PC-9 (cell line): ENCODE measurements around the gene OR52A5. TPM values are rescaled to one million over a fixed set of nuclear protein-coding genes. Genes with fewer than 3 reads are reported as not detected.

Experiments
- BruUV-seq: library from RNA; stranded (reverse); fragments of 400-500 nt; replicated peaks from 2 replicates; lab custom pipeline; 2021; lab: Mats Ljungman, UMichigan
- CTCF ChIA-PET: fragments of 300-600 bp; sonication (Branson Sonifier 250); formaldehyde crosslinking; loops from one replicate; lab custom pipeline; 2022; ENCODE audit warnings: antibody characterized with exemption; lab: Charles Lee
- POLR2A ChIA-PET: fragments of 300-600 bp; sonication (Branson Sonifier 250); formaldehyde crosslinking; loops from one replicate; lab custom pipeline; 2022; ENCODE audit warnings: antibody characterized with exemption; ENCODE audit not compliant: unreplicated experiment; lab: Charles Lee
- DNase-seq, 2 experiments: peaks; one replicate each; pipeline versions ENCODE4 v3.0.0 to v3.0.0-alpha.2; 2015 to 2022; ENCODE audit warnings: mixed read lengths in 1 of 2
- H2AFZ ChIP-seq: fragments of 200-600 bp; sonication (generic); 2 replicates; pipeline ENCODE4 v1.8.1; 2017; ENCODE audit warnings: antibody characterized with exemption
- H3F3A ChIP-seq: fragments of 200-600 bp; sonication (generic); 2 replicates; pipeline ENCODE4 v1.8.1; 2017; ENCODE audit warnings: antibody characterized with exemption, mild to moderate bottlenecking, low read depth; ENCODE audit not compliant: insufficient read depth
- H3K27ac ChIP-seq: fragments of 200-600 bp; sonication (generic); 2 replicates; pipeline ENCODE4 v1.6.1; 2016; ENCODE audit warnings: mixed run types
- H3K27me3 ChIP-seq: fragments of 200-600 bp; sonication (generic); 2 replicates; pipeline ENCODE4 v1.6.1; 2016; ENCODE audit warnings: low read depth, mixed run types; ENCODE audit not compliant: insufficient read depth
- H3K36me3 ChIP-seq: fragments of 200-600 bp; sonication (generic); 2 replicates; pipeline ENCODE4 v1.6.1; 2016; ENCODE audit warnings: low read depth, mixed run types
- H3K4me1 ChIP-seq: fragments of 200-600 bp; sonication (generic); replicated peaks from 2 replicates; pipeline ENCODE4 v1.6.1; 2016; ENCODE audit warnings: mixed run types; ENCODE audit not compliant: insufficient read depth
- H3K4me2 ChIP-seq: fragments of 200-600 bp; sonication (generic); 2 replicates; pipeline ENCODE4 v1.6.1; 2017; ENCODE audit warnings: mixed run types
- H3K4me3 ChIP-seq: fragments of 200-600 bp; sonication (generic); 2 replicates; pipeline ENCODE4 v1.6.1; 2016; ENCODE audit warnings: mixed run types
- H3K79me2 ChIP-seq: fragments of 200-600 bp; sonication (generic); 2 replicates; pipeline ENCODE4 v1.6.1; 2017; ENCODE audit warnings: low read depth, mixed run types
- H3K9me2 ChIP-seq: fragments of 200-600 bp; sonication (generic); 2 replicates; pipeline ENCODE4 v1.8.1; 2017; ENCODE audit warnings: mild to moderate bottlenecking; ENCODE audit not compliant: insufficient read depth
- H3K9me3 ChIP-seq: fragments of 200-600 bp; sonication (generic); 2 replicates; pipeline ENCODE4 v1.8.1; 2016; ENCODE audit warnings: low read depth; ENCODE audit not compliant: insufficient read depth
- H4K20me1 ChIP-seq: fragments of 200-600 bp; sonication (generic); 2 replicates; pipeline ENCODE4 v1.8.1; 2017; ENCODE audit not compliant: insufficient read depth
- EZH2 ChIP-seq: fragments of 200-600 bp; sonication (generic); IDR thresholded peaks from 2 replicates; pipeline ENCODE4 v1.8.0; 2017; ENCODE audit warnings: antibody characterized with exemption, low read depth
- intact Hi-C: fragments of 100-400 bp; cut with micrococcal nuclease; formaldehyde crosslinking; loops from one replicate; pipeline ENCODE4 v1.10.0; 2022; ENCODE audit not compliant: unreplicated experiment
- total RNA-seq: library from RNA; stranded (reverse); gene quantifications from 2 replicates; pipeline ENCODE4 v1.2.3, GENCODE V29; 2021
- TF ChIP-seq, protein P1 (sequence below): fragments of 200-600 bp; sonication (generic); conservative IDR thresholded peaks from 2 replicates; pipeline ENCODE4 v1.6.1; 2017; ENCODE audit warnings: mixed run types, antibody characterized with exemption, mild to moderate bottlenecking, moderate library complexity

The OR52A5 gene
- total RNA-seq, 1 experiment from 2014 or later: not detected

DNA sequence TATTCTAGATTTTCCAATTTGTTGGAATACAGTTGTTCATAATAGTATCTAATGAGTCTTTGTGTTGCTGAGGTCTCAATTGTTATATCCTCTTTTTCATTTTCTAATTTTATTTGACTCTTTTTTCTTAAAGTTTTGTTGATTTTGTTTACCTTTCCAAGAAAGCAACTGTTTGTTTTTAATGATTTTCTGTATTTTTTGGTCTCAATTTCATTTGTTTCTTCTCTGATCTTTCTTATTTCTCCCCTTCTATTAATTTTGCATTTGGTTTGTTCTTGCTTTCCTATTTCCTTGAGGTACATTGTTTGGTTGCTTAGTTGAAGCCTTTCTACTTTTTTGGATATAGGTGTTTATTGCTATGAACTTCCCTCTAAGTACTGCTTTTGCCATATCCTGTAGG lies 21.6 kb upstream of the OR52A5 start:
- Histone ChIP-seq H3K79me2 (no peaks in the 10 kb centered on the region), H3K4me3 (no peak overlapping the region), H2AFZ (no peak overlapping the region), H3K9me2 (no peaks in the 10 kb centered on the region), H3K4me2 (no peak overlapping the region), H3K27ac (no peak overlapping the region), H3K4me1 (no peaks in the 10 kb centered on the region), H3K27me3 (no peaks in the 10 kb centered on the region), H3F3A (no peaks in the 10 kb centered on the region), H4K20me1 (no peaks in the 10 kb centered on the region), H3K9me3 (no peaks in the 10 kb centered on the region), H3K36me3 (no peaks in the 10 kb centered on the region)
- CTCF ChIA-PET: no interaction called here
- no peak for TF ChIP-seq EZH2
- TF ChIP-seq, protein P1, sequence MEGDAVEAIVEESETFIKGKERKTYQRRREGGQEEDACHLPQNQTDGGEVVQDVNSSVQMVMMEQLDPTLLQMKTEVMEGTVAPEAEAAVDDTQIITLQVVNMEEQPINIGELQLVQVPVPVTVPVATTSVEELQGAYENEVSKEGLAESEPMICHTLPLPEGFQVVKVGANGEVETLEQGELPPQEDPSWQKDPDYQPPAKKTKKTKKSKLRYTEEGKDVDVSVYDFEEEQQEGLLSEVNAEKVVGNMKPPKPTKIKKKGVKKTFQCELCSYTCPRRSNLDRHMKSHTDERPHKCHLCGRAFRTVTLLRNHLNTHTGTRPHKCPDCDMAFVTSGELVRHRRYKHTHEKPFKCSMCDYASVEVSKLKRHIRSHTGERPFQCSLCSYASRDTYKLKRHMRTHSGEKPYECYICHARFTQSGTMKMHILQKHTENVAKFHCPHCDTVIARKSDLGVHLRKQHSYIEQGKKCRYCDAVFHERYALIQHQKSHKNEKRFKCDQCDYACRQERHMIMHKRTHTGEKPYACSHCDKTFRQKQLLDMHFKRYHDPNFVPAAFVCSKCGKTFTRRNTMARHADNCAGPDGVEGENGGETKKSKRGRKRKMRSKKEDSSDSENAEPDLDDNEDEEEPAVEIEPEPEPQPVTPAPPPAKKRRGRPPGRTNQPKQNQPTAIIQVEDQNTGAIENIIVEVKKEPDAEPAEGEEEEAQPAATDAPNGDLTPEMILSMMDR: no peak
- no peak for DNase-seq
- intact Hi-C loops: no loop called here
- POLR2A ChIA-PET: no interaction called here
- no TSS peak for BruUV-seq

DNA sequence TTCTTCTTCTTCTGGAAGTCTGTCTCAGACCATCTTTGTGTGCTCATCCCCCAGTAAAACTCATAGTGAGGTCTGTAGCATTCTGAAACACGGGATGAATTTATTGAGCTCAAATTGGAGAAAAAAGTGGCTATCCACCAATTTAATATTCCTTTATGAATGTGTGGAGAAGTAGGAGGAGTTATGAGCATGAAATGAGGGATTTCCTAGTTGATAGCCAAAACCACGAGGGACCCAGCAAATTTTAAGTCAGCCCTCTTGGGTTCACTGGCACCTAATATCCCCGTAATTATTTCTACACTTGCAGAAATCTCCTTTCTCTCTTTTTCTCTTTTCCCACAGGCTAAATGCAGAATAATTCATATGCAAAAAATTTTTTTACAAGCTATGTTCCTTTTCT lies 16.5 kb upstream of the OR52A5 start, which contains the start of gene OR52A1:
OR52A1 (minus strand) TSS at position 101 of the 400 bp plus-strand sequence. CDS start 2,388 bp downstream, outside the sequence.
- H4K20me1 ChIP-seq: no peaks in the 10 kb centered on the region
- no TSS peak for BruUV-seq
- no peak for DNase-seq
- H3K27me3 ChIP-seq: no peaks in the 10 kb centered on the region
- no peak within 1 kb of the TSS for H3K4me3 ChIP-seq
- H3K4me1 ChIP-seq: no peaks in the 10 kb centered on the region
- no peaks in the 10 kb centered on the region for H3K9me3 ChIP-seq
- no peaks in the 10 kb centered on the region for H3F3A ChIP-seq
- no peak for TF ChIP-seq EZH2
- TF ChIP-seq, protein P1: no peak
- no peaks in the 10 kb centered on the region for H3K79me2 ChIP-seq
- H3K9me2 ChIP-seq: no peaks in the 10 kb centered on the region
- no peak within 1 kb of the TSS for H3K4me2 ChIP-seq
- ChIA-PET CTCF (no interaction called here), POLR2A (no interaction called here)
- no peaks in the 10 kb centered on the region for H3K36me3 ChIP-seq
- no peak within 1 kb of the TSS for H3K27ac ChIP-seq
- H2AFZ ChIP-seq: no peak within 1 kb of the TSS
- intact Hi-C loops: no loop called here

DNA sequence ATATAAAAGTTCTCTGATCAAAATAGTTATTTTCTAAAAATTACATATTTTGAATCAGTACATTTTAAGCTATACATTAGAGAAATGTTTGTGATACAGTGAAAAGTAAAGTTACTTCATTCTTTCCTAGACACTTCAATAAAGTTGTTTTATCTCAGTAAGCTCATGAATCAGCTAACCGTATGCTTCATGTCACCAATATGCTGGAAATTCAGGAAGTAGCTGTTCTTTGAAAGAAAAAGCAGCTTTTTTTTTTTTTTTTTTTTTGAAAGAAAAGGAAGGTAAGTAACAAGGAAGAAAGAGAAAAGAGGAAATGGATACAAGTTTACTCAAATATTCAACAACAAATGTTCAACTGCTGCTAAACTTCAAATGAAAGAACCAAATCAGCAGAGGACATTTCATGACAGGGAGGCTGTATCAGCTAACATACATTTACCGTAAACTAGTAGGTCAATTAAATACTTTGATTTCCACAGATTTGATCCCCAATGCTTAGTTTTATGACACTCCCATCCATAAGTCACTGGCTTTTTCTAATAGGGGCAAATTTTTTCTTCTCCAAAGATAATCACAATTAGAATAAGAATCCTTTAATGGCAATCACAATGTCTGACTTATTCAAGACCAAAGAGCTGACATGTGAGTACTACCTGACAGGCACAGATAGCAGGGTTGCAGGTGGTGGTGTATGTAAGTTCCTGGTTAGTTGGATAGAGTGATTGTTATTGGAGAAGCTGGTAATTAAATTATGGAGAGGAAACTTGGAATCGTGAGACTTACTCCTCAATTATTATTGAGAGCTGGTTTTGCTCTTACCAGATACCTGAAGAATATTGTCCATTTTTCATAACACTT lies 15.6 kb upstream of the OR52A5 start:
- intact Hi-C loops: no loop called here

More for the DNA sequence above, 15.6 kb upstream of the OR52A5 start:
- no peaks in the 10 kb centered on the region for H3K27me3 ChIP-seq
- no peak overlapping the region for H3K4me3 ChIP-seq
- BruUV-seq: no TSS peak
- H3K27ac ChIP-seq: no peak overlapping the region
- DNase-seq: no peak
- TF ChIP-seq, protein P1: no peak
- no peak for TF ChIP-seq EZH2
- no peaks in the 10 kb centered on the region for H3K79me2 ChIP-seq
- no peaks in the 10 kb centered on the region for H3K36me3 ChIP-seq
- ChIA-PET CTCF (no interaction called here), POLR2A (interaction anchor here (0.7 kb wide), 1 partner anchor 1187 kb away, joined by 43 read pairs; no protein-coding TSS in a partner anchor)
- H4K20me1 ChIP-seq: no peaks in the 10 kb centered on the region
- no peaks in the 10 kb centered on the region for H3K4me1 ChIP-seq
- H3K9me2 ChIP-seq: no peaks in the 10 kb centered on the region
- no peak overlapping the region for H3K4me2 ChIP-seq
- no peak overlapping the region for H2AFZ ChIP-seq
- H3F3A ChIP-seq: no peaks in the 10 kb centered on the region
- no peaks in the 10 kb centered on the region for H3K9me3 ChIP-seq
